Stimulated activated CD8-positive, alpha-beta memory T cell treated with anti-CD3 and anti-CD28 coated beads, Interleukin-12 subunit alpha, Interleukin-12 subunit beta, amount 100 ng/mL, for 1 hour (primary cell): ENCODE data around the gene ADIPOR2.

ENCODE experiments used
- DNase-seq: peaks from one replicate; pipeline ENCODE4 v3.0.0-alpha.2; 2020; ENCODE audit warnings: low read depth

The ADIPOR2 gene, protein sequence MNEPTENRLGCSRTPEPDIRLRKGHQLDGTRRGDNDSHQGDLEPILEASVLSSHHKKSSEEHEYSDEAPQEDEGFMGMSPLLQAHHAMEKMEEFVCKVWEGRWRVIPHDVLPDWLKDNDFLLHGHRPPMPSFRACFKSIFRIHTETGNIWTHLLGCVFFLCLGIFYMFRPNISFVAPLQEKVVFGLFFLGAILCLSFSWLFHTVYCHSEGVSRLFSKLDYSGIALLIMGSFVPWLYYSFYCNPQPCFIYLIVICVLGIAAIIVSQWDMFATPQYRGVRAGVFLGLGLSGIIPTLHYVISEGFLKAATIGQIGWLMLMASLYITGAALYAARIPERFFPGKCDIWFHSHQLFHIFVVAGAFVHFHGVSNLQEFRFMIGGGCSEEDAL

DNA sequence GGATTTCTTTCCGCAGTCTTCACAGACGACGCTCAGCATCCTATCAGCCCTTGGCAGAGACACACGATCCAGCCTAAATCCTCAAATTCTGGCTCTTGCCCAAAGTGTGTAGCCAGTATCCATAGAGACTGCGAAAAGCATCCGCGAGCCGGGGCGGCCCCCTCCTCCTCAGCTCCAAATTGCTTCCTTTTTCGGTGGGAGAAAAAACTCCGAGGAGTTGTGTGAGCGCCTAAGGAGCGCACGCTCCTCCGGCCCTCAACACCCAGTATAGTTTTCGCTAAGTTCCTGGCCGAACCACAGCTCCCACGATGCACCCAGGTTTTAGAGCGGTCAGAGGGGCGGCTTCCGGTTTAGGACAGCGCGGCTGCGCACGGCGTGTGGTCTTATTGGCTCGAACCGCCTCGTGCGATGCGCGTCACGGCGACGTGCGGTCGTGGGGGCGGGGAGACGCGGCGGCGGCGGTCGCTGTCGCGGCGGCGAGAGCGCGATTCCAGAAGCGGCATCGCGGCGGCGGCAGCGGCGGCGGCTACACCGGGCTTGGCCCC lies at the start of gene ADIPOR2:
Gene ADIPOR2, plus strand, starts transcription at position 493 of the 545 bp plus-strand sequence. CDS start 63,274 bp downstream, outside the sequence.
- peak; percentile 91 for DNase-seq

DNA sequence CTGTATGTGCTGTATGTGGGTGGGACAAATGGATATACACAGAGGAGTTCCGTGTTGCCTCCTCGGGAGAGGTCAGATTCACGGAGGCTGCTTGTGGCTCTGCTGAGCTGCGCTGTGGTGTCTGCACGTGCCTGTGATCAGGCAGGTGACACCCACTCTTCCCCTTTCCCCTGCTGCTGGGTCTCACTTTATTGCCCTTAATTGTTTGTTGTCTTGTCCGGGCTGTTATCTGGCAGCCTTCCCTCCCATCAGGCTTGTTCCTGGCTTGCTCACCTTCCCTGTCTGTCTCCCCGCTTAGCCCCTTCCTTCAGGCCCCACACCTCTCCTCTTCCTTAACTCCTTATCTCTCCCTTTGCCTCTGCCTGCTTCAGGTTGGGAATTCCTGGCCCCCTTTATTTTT lies 48.4 kb upstream of the ADIPOR2 start:
- DNase-seq = no peak

DNA sequence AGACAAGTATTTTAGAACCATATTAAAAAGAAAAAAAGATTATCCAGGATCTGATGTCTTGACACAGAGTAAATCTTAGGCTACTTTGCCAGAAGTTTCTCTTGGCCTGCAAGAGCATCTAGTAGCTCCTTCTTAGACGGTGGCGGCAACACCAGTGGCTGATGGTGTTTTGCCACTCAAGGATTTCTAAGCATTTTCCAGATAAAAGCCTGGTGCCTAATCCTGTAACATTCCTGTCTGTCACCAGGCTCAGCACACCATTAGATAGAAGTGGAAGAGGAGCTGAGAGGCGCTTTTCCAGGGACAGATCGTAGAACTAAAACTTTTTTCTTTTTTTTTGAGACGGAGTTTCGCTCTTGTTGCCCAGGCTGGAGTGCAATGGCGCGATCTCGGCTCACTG lies 47.8 kb upstream of the ADIPOR2 start:
- DNase-seq = no peak

DNA sequence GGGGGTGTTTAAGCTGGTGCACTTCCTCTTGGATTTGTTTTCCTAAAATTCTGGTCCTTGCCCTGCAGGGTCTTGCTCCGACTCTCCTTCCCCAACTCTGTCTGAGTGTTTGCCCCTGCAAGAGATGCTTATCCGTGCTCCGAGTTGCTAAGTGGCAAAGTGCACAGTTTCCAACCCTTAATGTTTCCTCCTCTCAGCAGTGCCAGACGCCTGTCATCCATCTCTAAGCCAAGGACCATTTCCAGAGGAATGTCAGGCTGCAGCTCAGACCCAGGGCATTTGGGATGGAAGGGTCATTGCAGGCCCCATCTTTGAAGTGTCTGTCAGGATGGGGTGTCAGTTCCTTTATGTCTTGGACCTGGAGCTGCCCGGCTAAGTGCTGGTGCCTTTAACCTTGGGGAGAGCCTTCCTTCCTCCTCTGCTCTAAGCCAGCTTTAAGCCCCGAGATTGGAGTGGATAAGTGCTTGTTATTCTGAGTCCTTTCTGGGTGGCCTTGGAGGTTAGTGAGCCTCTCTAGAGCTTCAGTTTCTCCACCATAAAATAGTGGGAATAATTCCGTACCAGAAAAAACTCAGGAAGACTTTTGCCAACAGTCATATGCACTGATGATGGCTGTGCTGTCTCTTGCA lies 46.9 kb upstream of the ADIPOR2 start:
- DNase-seq = no peak

DNA sequence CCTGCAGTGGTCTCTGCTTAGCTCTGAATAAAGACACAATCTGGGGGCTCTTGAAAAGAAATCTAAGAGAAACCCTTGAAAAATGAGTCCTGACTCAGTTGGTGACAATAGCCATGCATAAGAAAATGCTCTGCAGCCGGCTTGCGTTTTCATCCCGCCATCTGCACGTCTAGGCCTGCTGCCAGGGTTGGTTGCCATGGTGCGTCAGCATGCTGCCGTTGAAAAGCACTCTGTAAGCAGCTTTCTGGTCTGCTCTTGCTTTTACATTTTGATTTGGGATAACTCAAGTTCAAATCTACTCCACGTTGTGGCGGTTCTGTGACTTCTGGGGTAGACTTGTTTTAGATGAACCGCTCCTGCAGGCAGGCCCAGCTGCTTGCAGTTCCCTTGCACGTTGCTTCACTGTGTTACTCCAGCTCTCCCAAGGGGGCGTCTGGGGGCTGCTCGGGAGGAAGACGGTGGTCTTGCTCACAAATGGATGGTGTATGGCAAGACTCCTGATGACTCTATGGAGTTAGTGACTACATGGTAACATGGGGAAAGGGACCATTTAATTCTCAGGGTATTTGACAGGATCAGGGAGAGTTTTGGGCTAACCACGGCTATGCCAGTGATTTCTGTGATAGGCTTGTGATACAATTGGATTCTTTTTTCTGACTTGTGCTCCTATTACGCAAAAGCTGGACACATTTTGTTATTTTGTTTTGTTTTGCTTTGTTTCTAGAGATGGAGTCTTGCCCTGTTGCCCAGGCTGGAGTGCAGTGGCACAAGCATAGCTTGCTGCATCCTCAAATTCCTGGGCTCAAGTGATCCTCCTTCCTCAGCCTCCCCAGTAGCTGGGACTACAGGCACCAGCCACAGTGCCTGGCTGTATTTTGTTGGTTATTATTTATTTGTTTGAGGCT lies 46.1 kb upstream of the ADIPOR2 start:
- no peak for DNase-seq

DNA sequence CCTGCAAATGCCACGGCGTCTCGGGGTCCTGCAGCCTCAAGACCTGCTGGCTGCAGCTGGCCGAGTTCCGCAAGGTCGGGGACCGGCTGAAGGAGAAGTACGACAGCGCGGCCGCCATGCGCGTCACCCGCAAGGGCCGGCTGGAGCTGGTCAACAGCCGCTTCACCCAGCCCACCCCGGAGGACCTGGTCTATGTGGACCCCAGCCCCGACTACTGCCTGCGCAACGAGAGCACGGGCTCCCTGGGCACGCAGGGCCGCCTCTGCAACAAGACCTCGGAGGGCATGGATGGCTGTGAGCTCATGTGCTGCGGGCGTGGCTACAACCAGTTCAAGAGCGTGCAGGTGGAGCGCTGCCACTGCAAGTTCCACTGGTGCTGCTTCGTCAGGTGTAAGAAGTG lies 45.1 kb upstream of the ADIPOR2 start:
- DNase-seq = no peak

DNA sequence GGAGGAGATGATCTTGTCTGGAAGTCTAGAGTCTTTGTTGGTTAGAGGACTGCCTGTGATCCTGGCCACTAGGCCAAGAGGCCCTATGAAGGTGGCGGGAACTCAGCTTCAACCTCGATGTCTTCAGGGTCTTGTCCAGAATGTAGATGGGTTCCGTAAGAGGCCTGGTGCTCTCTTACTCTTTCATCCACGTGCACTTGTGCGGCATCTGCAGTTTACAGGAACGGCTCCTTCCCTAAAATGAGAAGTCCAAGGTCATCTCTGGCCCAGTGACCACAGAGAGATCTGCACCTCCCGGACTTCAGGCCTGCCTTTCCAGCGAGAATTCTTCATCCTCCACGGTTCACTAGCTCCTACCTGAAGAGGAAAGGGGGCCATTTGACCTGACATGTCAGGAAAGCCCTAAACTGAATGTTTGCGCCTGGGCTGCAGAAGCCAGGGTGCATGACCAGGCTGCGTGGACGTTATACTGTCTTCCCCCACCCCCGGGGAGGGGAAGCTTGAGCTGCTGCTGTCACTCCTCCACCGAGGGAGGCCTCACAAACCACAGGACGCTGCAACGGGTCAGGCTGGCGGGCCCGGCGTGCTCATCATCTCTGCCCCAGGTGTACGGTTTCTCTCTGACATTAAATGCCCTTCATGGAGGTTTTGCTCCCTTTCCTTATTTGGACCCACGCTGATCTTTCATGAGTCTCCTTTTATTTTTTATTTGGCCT lies 44.1 kb upstream of the ADIPOR2 start:
- no peak for DNase-seq

DNA sequence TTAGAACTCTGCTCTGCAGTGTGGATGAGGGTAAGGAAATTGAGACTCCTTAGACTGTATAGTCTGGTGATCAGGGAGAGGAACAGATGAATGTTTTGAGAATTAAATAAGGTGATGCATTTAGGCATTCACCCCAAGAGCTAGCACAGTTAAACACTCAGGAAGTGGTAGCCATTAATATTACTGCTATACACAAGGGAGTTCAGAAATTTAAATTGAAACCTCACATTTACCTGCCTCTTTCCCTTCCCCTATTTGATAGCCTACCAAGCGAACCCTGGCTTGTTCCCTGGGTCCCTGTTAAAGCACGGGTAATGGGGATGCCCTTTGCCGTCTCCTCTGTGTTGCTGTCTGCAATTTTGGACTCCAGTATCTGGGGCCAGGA lies 43.6 kb upstream of the ADIPOR2 start:
- DNase-seq = no peak

DNA sequence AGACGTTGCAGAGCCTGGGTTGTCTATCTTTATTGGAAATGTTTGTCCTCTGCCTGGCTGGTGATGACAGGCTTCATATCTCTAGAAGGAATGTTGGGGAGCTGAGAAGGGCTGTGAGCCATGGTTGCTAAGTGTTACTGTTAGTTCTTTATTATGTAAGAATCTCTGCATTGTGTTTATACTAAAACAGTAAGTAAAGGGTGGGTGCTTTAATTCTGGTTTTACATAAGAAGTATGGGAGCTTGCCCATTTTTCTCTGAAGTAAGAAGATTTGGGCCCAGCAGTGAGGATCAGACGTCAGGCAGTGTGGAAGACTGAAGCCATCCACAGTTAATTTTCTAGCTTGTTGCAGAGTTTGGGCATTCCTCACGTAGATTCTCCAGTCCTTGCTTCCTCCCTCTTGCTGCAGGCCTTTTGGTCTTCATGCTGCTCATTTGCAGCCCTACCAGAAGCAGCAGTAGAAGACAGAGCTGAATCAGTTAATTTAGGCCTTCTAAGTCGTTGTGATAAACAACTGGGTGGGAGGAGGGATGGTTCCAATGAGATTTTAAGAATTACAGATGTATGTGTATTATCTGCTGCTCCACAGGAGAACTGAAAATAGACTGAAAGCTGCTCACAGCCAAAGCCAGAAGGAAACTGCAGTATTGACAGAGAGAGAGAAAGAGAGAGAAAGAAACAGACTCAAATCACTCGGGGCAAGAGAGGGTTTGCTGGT lies 40.5 kb upstream of the ADIPOR2 start:
- DNase-seq = no peak

DNA sequence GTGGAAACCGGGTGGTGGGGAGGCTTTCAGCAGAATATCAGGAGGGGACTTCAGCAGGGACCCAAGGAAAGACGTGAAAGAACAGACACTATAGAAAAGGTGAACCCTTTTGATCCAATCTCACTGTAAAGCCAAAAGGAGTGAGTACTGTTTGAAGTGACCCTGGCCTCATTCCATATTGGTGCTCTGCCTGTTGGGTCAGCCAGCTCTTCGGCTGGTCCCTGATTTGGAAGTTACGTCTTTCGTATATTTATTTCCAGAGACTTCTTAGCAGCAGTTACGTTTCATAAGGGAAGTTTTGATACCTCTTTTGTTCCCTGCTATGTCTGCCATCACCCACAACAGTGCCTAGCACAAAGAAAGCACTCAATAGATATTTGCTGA lies 39.9 kb upstream of the ADIPOR2 start:
- DNase-seq = no peak

DNA sequence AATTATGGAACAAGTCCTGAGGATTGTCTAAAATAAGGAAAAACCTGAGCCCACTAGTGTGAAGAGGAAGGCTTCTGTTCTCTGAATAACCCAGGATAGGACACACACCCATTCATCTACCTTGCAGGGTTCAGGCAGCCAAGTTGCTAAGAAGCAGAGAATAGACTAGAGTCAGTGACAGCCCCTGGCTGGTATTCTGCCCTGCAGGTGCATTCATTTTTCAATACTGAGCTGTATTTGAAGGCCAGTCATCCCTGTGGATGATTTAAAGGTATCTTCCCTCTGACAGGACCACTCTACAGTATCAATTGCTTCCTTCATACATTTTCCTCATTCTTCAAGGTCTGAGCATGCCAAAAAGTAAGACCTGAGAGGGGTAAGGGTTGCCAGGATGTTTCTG lies 38.9 kb upstream of the ADIPOR2 start:
- DNase-seq = no peak

DNA sequence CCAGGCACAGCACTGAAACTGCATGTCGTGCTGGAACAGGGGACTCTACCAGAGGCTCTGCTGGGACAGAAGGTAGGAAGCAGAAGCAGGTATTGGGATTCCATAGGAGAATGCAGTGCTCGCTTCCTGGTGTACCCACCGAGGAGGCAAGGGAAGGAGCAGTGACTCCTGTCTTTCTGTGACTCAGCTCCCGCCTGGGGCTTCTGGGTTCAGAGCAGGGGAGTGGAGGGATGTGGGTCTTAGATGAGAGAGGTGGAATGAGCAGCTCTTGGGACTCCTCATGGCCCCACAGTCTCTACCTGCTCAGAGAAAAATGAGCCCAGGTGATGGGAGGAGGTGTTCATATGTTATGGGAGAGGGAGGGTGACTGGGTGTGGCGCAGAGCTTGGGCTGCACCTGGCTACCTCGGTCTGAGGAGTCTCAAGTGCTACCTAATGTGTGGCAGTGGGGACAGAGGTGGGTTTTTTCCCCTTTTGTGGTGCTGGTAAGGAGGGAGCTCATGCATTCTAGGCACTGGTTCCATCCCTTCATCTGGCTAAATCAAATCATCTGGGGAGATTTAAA lies 35.6 kb upstream of the ADIPOR2 start:
- DNase-seq = no peak

DNA sequence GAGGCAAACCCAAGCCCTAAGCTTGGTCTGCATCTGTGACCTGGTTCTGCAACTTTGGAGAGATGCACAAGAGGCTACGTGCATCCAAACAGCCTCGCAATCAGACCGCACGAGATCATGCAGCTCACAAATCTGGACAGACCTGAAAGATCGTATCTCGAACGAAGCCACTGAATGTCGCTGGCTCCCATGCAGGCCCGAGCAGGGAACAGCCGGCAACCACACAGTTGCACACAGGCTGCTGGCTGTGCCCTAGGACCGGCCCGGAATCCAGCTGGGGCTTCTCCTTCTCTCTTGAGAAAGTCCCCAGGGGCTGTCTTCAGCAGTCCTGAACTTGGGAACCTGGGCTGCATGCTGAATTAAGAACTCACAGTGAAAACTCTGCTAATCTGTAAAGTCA lies 34.0 kb upstream of the ADIPOR2 start:
- DNase-seq = no peak

DNA sequence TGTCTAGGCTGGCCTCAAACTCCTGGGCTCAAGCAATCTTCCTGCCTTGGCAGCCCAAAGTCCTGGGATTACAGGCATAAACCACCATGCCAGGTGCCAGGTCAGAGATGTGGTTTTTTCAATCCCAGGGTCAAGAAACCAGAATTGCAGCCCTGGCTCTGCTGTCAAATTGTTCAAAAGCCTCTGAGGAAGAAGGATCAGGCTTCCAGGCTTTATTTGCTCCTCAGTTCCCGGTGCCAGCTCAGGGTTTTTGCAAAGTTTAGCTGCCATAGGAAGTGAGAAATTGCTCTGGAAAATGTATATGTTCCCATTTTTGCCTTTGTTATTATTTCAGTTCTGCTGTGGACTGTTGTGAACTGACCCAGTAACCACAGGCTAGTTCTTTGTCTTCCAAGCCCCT lies 33.2 kb upstream of the ADIPOR2 start:
- no peak for DNase-seq

DNA sequence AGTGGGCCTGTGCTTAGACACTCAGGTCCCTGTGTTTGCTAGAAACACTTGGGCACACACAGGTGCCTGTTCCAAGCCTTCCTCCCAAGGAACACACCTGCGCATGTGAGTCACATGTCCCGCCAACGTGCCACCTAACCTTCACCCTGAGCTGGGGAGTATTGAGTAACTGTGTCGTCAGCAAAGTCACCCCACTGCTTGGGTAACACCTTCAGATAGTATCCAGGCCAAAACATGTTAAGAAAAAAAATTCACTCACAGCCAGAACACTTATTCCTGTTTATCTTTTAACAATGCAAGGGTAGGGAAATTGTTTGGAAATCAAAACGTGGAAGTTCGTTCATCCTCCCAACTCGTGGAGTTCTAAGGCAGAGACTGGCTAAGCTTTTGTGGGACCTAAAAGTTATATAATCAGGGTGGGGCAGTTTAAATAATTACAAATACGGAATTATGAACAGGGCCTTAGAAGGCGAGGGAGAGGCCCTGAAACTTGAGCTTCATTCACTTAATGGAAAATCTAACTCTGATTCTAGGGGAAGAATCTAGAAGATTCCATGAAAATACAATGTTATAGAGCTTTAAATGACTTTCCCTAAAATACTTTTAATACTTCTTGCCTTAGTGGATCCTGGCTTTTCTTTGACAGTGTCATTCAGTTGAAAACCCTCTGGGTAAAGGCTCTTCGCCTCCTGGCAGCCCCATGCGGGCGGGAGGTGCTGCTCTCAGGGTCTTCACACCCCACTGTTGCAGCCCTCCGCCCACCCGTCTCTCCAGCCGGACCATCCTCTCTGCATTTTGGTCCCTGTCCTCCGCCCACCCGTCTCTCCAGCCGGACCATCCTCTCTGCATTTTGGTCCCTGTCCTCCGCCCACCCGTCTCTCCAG lies 30.3 kb upstream of the ADIPOR2 start:
- peak; percentile 45 for DNase-seq

DNA sequence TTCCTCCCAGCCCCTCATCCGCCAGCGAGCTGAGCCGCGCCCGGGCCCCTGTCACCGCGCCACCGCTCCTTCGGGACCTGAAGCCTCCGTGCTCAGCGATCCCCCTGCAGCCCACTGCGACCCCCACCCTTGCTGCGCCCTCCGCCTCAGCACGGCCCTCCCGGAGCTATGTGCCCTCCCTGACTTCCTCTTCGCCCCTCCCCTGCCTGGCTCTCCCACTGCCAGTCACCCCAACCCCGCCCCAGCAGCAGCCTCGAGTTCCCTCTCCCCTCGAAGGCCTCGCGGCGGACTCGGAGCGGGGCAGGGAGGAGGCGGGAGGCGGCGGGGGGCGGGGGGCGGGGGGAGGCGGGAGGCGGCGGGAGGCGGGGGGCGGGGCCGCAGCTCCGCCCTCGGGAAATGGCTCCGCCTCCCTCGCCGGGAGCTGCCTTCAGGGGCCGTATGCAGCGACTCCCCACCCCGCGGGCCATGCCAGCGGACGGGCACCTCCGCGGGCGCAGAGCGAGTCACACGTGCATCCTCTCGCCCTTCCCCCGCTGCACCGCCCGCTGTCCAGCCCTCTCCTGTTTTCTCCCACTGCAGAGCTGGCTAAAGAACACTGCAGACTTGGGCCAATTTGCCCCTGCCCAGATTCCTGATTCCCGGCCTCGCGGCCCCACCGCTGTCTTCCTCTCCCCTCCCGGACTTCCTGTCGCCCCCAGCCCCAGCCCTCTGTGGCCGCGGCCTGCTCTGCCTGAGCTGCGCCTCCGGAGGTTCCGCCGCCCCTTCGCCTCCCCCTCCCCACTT lies 29.1 kb upstream of the ADIPOR2 start:
- DNase-seq = peak; percentile 51

DNA sequence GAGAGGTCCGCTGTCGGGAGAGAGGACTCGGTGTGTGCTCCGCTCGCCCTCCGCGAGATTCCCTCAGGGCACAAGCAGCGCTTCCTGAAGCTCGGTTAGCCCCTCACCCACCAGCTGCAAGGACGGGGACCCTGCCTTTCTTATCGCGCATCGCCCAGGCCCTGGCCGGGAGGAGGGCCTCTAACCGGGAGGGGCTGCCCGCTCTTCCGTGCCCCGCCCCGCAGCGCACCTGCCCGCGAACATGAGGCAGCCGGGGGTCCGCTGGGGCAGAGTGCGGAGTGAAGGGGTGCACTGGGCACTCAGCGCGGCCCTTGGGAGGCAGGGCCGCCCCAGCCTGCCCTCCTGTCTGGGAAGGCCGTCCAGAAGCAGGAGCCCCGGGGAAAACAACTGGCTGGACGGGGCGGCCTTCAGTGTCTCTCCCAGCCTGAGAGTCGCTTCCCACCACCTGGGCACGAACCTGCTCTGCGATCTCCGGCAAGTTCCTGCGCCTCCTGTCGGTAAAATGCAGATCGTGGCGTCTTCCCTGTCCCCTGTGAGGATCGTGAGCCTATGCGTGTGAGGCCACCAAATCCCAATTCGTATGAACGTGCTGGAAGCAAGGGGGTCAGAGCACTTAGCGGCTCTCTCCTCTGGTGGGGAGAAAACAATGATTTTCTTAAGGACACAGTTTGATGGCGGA lies 28.0 kb upstream of the ADIPOR2 start:
- no peak for DNase-seq

DNA sequence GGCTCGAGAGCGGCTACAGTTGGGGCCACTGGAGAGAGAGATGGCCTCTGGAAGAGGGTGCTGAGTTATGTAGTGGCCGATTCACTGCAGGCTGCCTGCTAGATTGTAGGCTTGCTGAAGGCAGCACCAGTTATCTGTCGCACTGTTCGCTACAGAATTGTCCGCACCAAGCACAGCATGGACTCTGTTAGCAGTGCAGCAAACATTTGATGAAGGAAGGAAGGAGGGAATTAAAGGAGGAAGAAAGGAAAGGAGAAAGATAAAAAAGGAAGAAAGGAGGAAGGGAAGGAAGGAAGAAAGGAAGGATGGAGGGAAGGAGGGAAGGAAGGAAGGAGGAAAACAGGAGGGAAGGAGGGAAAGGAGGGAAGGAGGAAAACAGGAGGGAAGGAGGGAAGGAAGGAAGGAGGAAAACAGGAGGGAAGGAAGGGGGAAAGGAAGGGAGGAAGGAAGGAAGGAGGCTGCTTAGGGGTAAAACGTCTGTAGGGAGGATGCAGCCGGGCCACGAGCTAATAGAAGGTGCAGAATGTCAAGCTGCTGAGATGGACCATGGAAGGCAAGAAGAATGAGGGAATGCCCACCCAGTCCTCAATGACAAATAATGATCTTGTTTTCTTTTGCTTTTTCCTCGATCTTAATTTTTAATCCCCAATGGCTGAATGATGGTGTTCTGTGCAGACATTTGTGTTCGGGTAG lies 27.3 kb upstream of the ADIPOR2 start:
- no peak for DNase-seq
